ENCODE measurements around the gene SEMA3A.

The SEMA3A gene

DNA sequence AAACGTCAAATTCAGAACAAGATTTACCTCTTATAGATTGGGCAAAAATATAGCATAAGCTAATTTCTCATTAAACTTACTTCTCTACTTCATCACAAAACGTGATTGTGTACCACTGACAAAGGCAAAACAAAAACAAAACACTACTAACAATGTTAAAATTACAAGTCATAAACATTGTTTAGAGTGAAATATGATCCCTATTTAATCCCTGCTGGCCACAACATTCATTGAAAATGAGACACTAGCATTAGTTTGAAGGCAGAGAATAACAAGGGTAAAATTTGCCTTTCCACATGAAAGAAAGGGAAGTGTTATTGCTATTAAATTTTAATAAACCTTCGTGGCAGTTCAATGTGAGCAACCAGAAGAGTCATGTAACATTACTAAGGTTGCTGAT, 45.0 kb downstream of the SEMA3A start:
- H3K27ac Mint-ChIP-seq: peak overlapping the region; percentile 84
- peak overlapping the region; percentile 96 for H3K4me3 Mint-ChIP-seq
- H3K9me3 Mint-ChIP-seq: peaks cover 7% of the 10 kb centered on the region
- no peak for DNase-seq
- H3K27me3 Mint-ChIP-seq (ENCODE audit: low read depth, poor library complexity): no peaks in the 10 kb centered on the region
- peaks cover 52% of the 10 kb centered on the region for H3K4me1 Mint-ChIP-seq
- H3K36me3 Mint-ChIP-seq (ENCODE audit: low read depth): no peaks in the 10 kb centered on the region
- TF ChIP-seq, protein P1, sequence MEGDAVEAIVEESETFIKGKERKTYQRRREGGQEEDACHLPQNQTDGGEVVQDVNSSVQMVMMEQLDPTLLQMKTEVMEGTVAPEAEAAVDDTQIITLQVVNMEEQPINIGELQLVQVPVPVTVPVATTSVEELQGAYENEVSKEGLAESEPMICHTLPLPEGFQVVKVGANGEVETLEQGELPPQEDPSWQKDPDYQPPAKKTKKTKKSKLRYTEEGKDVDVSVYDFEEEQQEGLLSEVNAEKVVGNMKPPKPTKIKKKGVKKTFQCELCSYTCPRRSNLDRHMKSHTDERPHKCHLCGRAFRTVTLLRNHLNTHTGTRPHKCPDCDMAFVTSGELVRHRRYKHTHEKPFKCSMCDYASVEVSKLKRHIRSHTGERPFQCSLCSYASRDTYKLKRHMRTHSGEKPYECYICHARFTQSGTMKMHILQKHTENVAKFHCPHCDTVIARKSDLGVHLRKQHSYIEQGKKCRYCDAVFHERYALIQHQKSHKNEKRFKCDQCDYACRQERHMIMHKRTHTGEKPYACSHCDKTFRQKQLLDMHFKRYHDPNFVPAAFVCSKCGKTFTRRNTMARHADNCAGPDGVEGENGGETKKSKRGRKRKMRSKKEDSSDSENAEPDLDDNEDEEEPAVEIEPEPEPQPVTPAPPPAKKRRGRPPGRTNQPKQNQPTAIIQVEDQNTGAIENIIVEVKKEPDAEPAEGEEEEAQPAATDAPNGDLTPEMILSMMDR (IDR thresholded peaks at IDR 0.05): no peak

DNA sequence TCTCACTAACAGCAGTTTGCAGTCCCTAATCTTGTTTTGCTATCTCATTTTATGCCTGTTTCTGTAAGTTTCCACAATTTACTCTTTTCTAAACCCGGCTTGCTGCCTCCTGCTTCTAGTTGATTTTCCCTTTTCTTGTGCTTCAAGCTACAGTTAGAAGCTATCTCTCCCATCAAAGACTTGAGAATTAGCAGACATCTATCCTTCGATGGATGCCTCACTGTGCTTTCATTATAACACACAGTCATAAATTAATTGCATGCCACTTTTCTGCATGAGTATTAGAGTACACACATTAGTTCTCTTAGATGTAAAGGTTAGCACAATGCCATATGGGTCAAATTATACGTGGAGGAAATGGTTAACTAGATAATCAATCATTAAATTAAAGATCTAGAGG, 48.7 kb downstream of the SEMA3A start:
- Mint-ChIP-seq H3K27me3 (ENCODE audit: low read depth, poor library complexity) (peaks cover 2% of the 10 kb centered on the region), H3K27ac (no peak overlapping the region), H3K9me3 (no peaks in the 10 kb centered on the region), H3K36me3 (ENCODE audit: low read depth) (peaks cover 12% of the 10 kb centered on the region), H3K4me1 (peaks cover 55% of the 10 kb centered on the region), H3K4me3 (peak overlapping the region; percentile 11)
- TF ChIP-seq, protein P1 (IDR thresholded peaks at IDR 0.05): no peak
- no peak for DNase-seq

DNA sequence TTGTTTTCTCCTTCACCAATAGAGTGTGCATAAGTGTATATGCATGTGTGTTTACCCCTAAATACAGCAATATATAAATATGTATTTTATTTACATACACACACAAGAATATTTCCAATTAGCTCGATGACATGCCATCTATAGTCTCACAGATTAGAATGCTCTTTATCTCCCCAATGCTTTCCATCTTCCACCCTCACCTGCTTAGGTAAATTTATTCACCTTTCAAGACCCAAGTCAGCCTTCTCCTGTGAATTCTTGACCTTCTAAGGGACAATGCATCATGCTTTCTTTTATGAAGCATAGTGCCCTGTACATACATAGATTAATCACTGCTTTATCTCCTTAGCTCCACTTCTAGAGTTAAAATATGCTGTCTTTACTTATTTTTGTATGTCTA, 49.7 kb downstream of the SEMA3A start:
- Mint-ChIP-seq H3K9me3 (no peaks in the 10 kb centered on the region), H3K27me3 (ENCODE audit: low read depth, poor library complexity) (peaks cover 2% of the 10 kb centered on the region), H3K36me3 (ENCODE audit: low read depth) (peaks cover 12% of the 10 kb centered on the region), H3K27ac (no peak overlapping the region), H3K4me1 (peaks cover 51% of the 10 kb centered on the region), H3K4me3 (no peak overlapping the region)
- TF ChIP-seq, protein P1 (IDR thresholded peaks at IDR 0.05): no peak
- no peak for DNase-seq

DNA sequence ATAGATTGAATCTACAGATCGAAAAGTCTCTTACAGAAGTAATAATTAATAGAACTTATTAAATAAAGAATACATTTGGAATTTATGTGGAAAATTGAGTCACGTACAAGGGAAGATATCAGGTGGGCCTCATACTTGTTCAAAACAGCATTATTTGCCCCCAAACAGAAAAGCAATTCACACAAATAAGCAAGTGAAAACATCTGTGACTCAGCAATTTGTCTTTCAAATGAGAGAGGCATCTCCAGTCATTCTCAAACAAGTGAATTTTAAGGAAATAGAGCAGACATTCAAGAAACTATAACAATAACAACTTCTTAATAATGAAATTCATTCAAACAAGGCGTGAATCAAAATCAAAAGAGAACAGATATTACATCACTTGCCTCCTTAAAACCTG, 50.1 kb downstream of the SEMA3A start:
- Mint-ChIP-seq H3K36me3 (ENCODE audit: low read depth) (peaks cover 12% of the 10 kb centered on the region), H3K27me3 (ENCODE audit: low read depth, poor library complexity) (peaks cover 2% of the 10 kb centered on the region), H3K27ac (peak overlapping the region; percentile 58), H3K4me3 (no peak overlapping the region), H3K9me3 (no peaks in the 10 kb centered on the region), H3K4me1 (peaks cover 46% of the 10 kb centered on the region)
- TF ChIP-seq, protein P1 (IDR thresholded peaks at IDR 0.05): no peak
- DNase-seq: no peak

DNA sequence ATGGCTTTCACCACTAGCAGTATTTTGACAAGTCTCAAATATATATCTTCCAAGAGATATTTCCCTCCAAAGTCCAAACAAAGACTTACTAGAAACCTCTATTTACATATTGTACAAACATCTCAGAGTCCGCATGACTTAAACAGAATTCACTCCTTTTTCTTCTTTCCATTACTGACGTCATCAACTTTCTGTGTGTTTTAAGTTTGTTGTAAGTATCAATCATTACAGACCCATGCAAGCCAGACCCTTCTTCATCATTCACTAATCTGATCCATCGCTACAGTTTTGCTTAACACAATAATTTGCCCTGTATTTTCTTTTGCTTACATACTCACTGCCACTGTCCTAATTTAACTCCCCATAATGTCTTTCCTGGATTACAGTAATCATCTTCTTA, 51.9 kb downstream of the SEMA3A start:
- no peak overlapping the region for H3K4me3 Mint-ChIP-seq
- no peak for DNase-seq
- no peak overlapping the region for H3K27ac Mint-ChIP-seq
- H3K27me3 Mint-ChIP-seq (ENCODE audit: low read depth, poor library complexity): peaks cover 2% of the 10 kb centered on the region
- TF ChIP-seq, protein P1 (IDR thresholded peaks at IDR 0.05): no peak
- H3K9me3 Mint-ChIP-seq: no peaks in the 10 kb centered on the region
- peaks cover 28% of the 10 kb centered on the region for H3K4me1 Mint-ChIP-seq
- H3K36me3 Mint-ChIP-seq (ENCODE audit: low read depth): peaks cover 12% of the 10 kb centered on the region

DNA sequence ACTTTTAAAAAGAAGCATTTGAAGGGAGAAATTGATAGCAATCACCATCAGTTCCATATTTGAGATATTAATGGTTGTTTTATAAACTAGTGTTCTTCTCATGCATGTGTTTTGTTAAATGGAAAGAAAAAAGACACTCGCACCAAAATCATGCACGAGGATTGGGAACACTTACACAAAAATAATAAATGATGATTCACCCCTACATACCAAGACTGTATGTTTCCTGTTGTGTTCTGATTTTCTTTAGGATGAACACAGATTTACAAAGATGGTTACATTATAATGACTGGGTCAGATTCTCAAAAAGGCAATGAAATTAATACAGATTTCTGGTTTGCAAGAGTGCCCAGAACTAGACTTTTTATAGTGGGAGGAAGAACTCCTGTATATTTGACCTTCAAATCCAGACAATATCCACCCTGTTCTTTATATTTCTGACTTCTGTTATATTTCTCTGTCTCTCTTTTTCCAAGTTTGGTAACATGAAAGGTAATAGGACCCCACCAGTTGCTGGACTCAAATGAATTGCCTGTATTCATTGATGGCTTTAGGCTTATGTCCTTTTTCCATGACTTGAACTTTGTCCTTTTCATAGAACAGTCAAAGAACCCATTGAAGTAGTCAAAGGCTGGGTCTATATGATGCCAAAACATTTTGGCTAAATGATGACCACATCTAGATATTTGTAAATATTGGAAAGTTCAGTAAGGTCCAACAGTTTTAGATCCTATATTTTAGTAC, 54.4 kb downstream of the SEMA3A start:
- TF ChIP-seq, protein P1 (IDR thresholded peaks at IDR 0.05): no peak
- no peak overlapping the region for H3K4me3 Mint-ChIP-seq
- peaks cover 17% of the 10 kb centered on the region for H3K36me3 Mint-ChIP-seq (ENCODE audit: low read depth)
- H3K4me1 Mint-ChIP-seq: peaks cover 8% of the 10 kb centered on the region
- no peak overlapping the region for H3K27ac Mint-ChIP-seq
- H3K27me3 Mint-ChIP-seq (ENCODE audit: low read depth, poor library complexity): peaks cover 2% of the 10 kb centered on the region
- H3K9me3 Mint-ChIP-seq: no peaks in the 10 kb centered on the region
- DNase-seq: no peak

All from nephron progenitor cell (in vitro differentiated cells).